Right lobe of liver (tissue), 6 donors: ENCODE measurements around the gene TRAF3IP1. TPM values are rescaled to one million over a fixed set of nuclear protein-coding genes. Genes with fewer than 3 reads are reported as not detected.
A peak's percentile ranks its signal among the peaks of the same experiment; 100 is the strongest.

ENCODE experiments used
- ATAC-seq, 4 donors: fragments of 200-7000 bp; cut with Tn5 transposase; one replicate each; pipeline ENCODE4 v1.9.1; 2020; ENCODE audit warnings: mild to moderate bottlenecking in 4 of 4, moderate library complexity in 4 of 4
- DNase-seq, 3 donors: peaks; one replicate each; pipeline ENCODE4 v3.0.0-alpha.2; 2020
- H3K27ac ChIP-seq, 3 donors: fragments of 200-600 bp; one replicate each; pipeline ENCODE4 v1.8.0; 2022
- H3K27me3 ChIP-seq, 2 donors: fragments of 200-600 bp; one replicate each; pipeline ENCODE4 v1.8.0; 2022
- H3K36me3 ChIP-seq, 4 donors: fragments of 200-600 bp; sonication (generic) in 1 of 4; one replicate each; pipeline versions ENCODE4 v1.5.1 to v1.8.0; 2017 to 2022; ENCODE audit warnings: control low read depth in 1 of 4
- H3K4me1 ChIP-seq, 4 donors: fragments of 200-600 bp; sonication (generic) in 1 of 4; one replicate each; pipeline versions ENCODE4 v1.5.1 to v1.8.0; 2017 to 2022; ENCODE audit warnings: control low read depth in 1 of 4
- H3K4me3 ChIP-seq, 3 donors: fragments of 200-600 bp; one replicate each; pipeline ENCODE4 v1.8.0; 2022
- H3K9me3 ChIP-seq, 4 donors: fragments of 200-600 bp; sonication (generic) in 1 of 4; one replicate each; pipeline versions ENCODE4 v1.5.1 to v1.8.0; 2017 to 2022; ENCODE audit warnings: control low read depth in 1 of 4
- CTCF ChIP-seq, 4 donors: fragments of 200-600 bp in 3 of 4; fragments of 450-650 bp in 1 of 4; IDR thresholded peaks; one replicate each; pipeline versions ENCODE4 v1.5.1 to v1.8.0; 2016 to 2022; ENCODE audit warnings: antibody characterized with exemption in 4 of 4, mild to moderate bottlenecking in 2 of 4
- POLR2A ChIP-seq: fragments of 450-650 bp; IDR thresholded peaks from one replicate; pipeline ENCODE4 v1.6.1; 2017; ENCODE audit warnings: antibody characterized with exemption, mild to moderate bottlenecking
- WGBS: methylation state at CpG from one replicate; pipeline ENCODE4 v1.1.6; 2018; ENCODE audit warnings: low coverage, low lambda C conversion rate; ENCODE audit not compliant: insufficient coverage; ENCODE audit errors: missing lambda C conversion rate; 5-methylcytosine and 5-hydroxymethylcytosine counted together
- intact Hi-C, 2 donors: fragments of 100-400 bp; cut with DNase I; formaldehyde crosslinking; loops; one replicate each; pipeline versions ENCODE4 v1.11.2 to v1.14.1; 2022
- total RNA-seq, 6 experiments: library from RNA; depleted of rRNA in 2 of 6; stranded (reverse); fragments of >200 nt in 2 of 6; fragmentation: NEBNext Ultra II Directional in 3 of 6; extraction: Animal tissue kit (Norgen Biotek cat#: 25700) in 3 of 6; gene quantifications; one replicate each; pipeline versions ENCODE4 v1.1.0 to v1.2.4, GENCODE V29; 2016 to 2023
- donor health status: DM: no; HTN: yes; CAD: no.
- donor health status: DM: no; HTN: no; CAD: no.
- donor health status: DM: no; HTN: no; CAD: no.
- donor health status: DM: no; HTN: yes; CAD: no.
- donor health status: DM: no; HTN: yes; CAD: no.

TRAF3IP1 gene
- total RNA-seq, 6 experiments from 2014 or later: 4.6 to 12.0 (median 8.3) TPM

GRCh38 chr2:238387332-238387731, 67.0 kb downstream of the TRAF3IP1 start:
- TF ChIP-seq CTCF (IDR thresholded peaks at IDR 0.05): no peak
- TF ChIP-seq POLR2A: no peak
- H3K9me3 ChIP-seq: no peaks in the 10 kb centered on the region
- ATAC-seq: no peak
- DNase-seq: no peak
- H3K27ac ChIP-seq: no peak overlapping the region
- intact Hi-C loops: no loop called here
- H3K36me3 ChIP-seq: no peaks in the 10 kb centered on the region
- no peaks in the 10 kb centered on the region for H3K27me3 ChIP-seq
- 47% methylated on average over 4 of the region's 4 CpGs for WGBS
- no peak overlapping the region for H3K4me3 ChIP-seq
- no peaks in the 10 kb centered on the region for H3K4me1 ChIP-seq

- no peak overlapping the region for H3K4me3 ChIP-seq
- no peaks in the 10 kb centered on the region for H3K27me3 ChIP-seq
- no peaks in the 10 kb centered on the region for H3K9me3 ChIP-seq
- ATAC-seq: no peak
- no peak overlapping the region for H3K27ac ChIP-seq
- DNase-seq: no peak
- H3K36me3 ChIP-seq: no peaks in the 10 kb centered on the region
- WGBS: 56% methylated on average over 8 of the region's 8 CpGs
- H3K4me1 ChIP-seq: no peaks in the 10 kb centered on the region
- intact Hi-C loops: no loop called here
- TF ChIP-seq CTCF (IDR thresholded peaks at IDR 0.05): no peak
- TF ChIP-seq POLR2A: no peak
Measured at GRCh38 chr2:238388794-238389193, 68.5 kb downstream of the TRAF3IP1 start.

GRCh38 chr2:238389988-238390589, 69.8 kb downstream of the TRAF3IP1 start:
- no peaks in the 10 kb centered on the region for H3K4me1 ChIP-seq
- H3K27ac ChIP-seq: no peak overlapping the region
- peak in 2 of 4 donors; percentile 17 to 54 for ATAC-seq
- H3K4me3 ChIP-seq: no peak overlapping the region
- no peak for DNase-seq
- H3K27me3 ChIP-seq: no peaks in the 10 kb centered on the region
- H3K36me3 ChIP-seq: no peaks in the 10 kb centered on the region
- 59% methylated on average over 10 of the region's 10 CpGs for WGBS
- no peaks in the 10 kb centered on the region for H3K9me3 ChIP-seq
- no peak for TF ChIP-seq POLR2A
- TF ChIP-seq CTCF (IDR thresholded peaks at IDR 0.05): no peak
- intact Hi-C loops: no loop called here

- no peak for DNase-seq
- intact Hi-C loops: no loop called here
- H3K9me3 ChIP-seq: no peaks in the 10 kb centered on the region
- no peak overlapping the region for H3K27ac ChIP-seq
- WGBS: 94% methylated on average over 5 of the region's 6 CpGs
- no peaks in the 10 kb centered on the region for H3K4me1 ChIP-seq
- no peak for ATAC-seq
- no peak overlapping the region for H3K4me3 ChIP-seq
- H3K27me3 ChIP-seq: no peaks in the 10 kb centered on the region
- no peaks in the 10 kb centered on the region for H3K36me3 ChIP-seq
- TF ChIP-seq CTCF (IDR thresholded peaks at IDR 0.05) (no peak), POLR2A (no peak)
Measured at GRCh38 chr2:238391042-238391689, 70.8 kb downstream of the TRAF3IP1 start.
